HG02798 (cell line): ENCODE data around the gene PITPNC1.
"Not testable (repeated sequence)": the region's sequence is repeated elsewhere in the genome, so short reads cannot be mapped to it uniquely, and the experiment has no call there.

Experiments
- ATAC-seq: cut with Tn5 transposase; IDR thresholded peaks from one replicate; pipeline ENCODE4 v1.9.1; 2021; ENCODE audit warnings: mild to moderate bottlenecking; ENCODE audit not compliant: unreplicated experiment, poor library complexity

PITPNC1 gene

GRCh38 chr17:67366193-67367157, 10.6 kb upstream of the PITPNC1 start, which contains the start of gene PSMD12:
Gene PSMD12 (minus strand): TSS chr17:67366577. CDS start chr17:67366519, 58 bp downstream.
- ATAC-seq = peak; percentile 89

GRCh38 chr17:67369676-67370075, 7.4 kb upstream of the PITPNC1 start:
- no peak for ATAC-seq

GRCh38 chr17:67372751-67373150, 4.3 kb upstream of the PITPNC1 start:
- ATAC-seq = no peak

- ATAC-seq = peak; percentile 38
These were observed 2.6 kb upstream of the PITPNC1 start for GRCh38 chr17:67374329-67375053.

GRCh38 chr17:67375054-67375427, 2.0 kb upstream of the PITPNC1 start:
- no peak for ATAC-seq

- ATAC-seq = no peak
These were observed 1.4 kb upstream of the PITPNC1 start for GRCh38 chr17:67375716-67376115.

GRCh38 chr17:67376415-67376736, 705 bp upstream of the PITPNC1 start:
- no peak for ATAC-seq

- peak; percentile 20 for ATAC-seq
These were observed 690 bp downstream of the PITPNC1 start for GRCh38 chr17:67377488-67378453.

GRCh38 chr17:67378454-67379250, 1.6 kb downstream of the PITPNC1 start:
- peak; percentile 42 for ATAC-seq

GRCh38 chr17:67379251-67379630, 2.2 kb downstream of the PITPNC1 start:
- ATAC-seq = no peak

GRCh38 chr17:67381929-67382257, 4.8 kb downstream of the PITPNC1 start:
- ATAC-seq = no peak

GRCh38 chr17:67385122-67385988, 8.3 kb downstream of the PITPNC1 start:
- no peak for ATAC-seq

- no peak for ATAC-seq
These were observed 10.0 kb downstream of the PITPNC1 start for GRCh38 chr17:67386965-67387551.

GRCh38 chr17:67388536-67388935, 11.5 kb downstream of the PITPNC1 start:
- not testable (repeated sequence) for ATAC-seq

- no peak for ATAC-seq
These were observed 11.9 kb downstream of the PITPNC1 start for GRCh38 chr17:67388986-67389385.

GRCh38 chr17:67390006-67390645, 13.0 kb downstream of the PITPNC1 start:
- no peak for ATAC-seq

- ATAC-seq = peak; percentile 85
These were observed 13.7 kb downstream of the PITPNC1 start for GRCh38 chr17:67390646-67391361.
